OCI-LY1 (cell line): ENCODE results near the gene NPW.
A peak's percentile ranks its signal among the peaks of the same experiment; 100 is the strongest.

ENCODE experiments used
- H2AFZ ChIP-seq: fragments of 200-600 bp; sonication (generic), shearing (Covaris generic); 2 replicates; pipeline ENCODE4 v1.6.0; 2014; ENCODE audit warnings: antibody characterized with exemption, mild to moderate bottlenecking, low read length
- H3F3A ChIP-seq: fragments of 200-600 bp; sonication (generic), shearing (Covaris generic); 2 replicates; pipeline ENCODE4 v1.6.0; 2014; ENCODE audit warnings: mild to moderate bottlenecking, antibody characterized with exemption, low read length, moderate library complexity; ENCODE audit not compliant: insufficient read depth
- H3K27ac ChIP-seq: fragments of 200-600 bp; sonication (generic); 2 replicates; pipeline ENCODE4 v1.5.1; 2014; ENCODE audit warnings: low read length, mixed run types, mild to moderate bottlenecking, low read depth; ENCODE audit not compliant: poor library complexity, severe bottlenecking
- H3K27me3 ChIP-seq: fragments of 200-600 bp; sonication (generic); 2 replicates; pipeline ENCODE4 v1.6.0; 2014; ENCODE audit warnings: antibody characterized with exemption, mild to moderate bottlenecking, low read length, moderate library complexity; ENCODE audit not compliant: insufficient read depth
- H3K36me3 ChIP-seq: fragments of 200-600 bp; sonication (generic); 2 replicates; pipeline ENCODE4 v1.6.1; 2014; ENCODE audit warnings: mild to moderate bottlenecking, antibody characterized with exemption, low read length, moderate library complexity, mixed read lengths; ENCODE audit not compliant: insufficient read depth
- H3K4me1 ChIP-seq: fragments of 200-600 bp; sonication (generic); 2 replicates; pipeline ENCODE4 v1.5.1; 2014; ENCODE audit warnings: mild to moderate bottlenecking, low read length, moderate library complexity; ENCODE audit not compliant: insufficient read depth, severe bottlenecking
- H3K4me2 ChIP-seq: fragments of 200-600 bp; sonication (generic), shearing (Covaris generic); 2 replicates; pipeline ENCODE4 v1.6.1; 2014; ENCODE audit warnings: low read length
- H3K4me3 ChIP-seq: fragments of 200-600 bp; sonication (generic); 2 replicates; pipeline ENCODE4 v1.5.1; 2014; ENCODE audit warnings: low read length, low read depth, mild to moderate bottlenecking, mixed read lengths; ENCODE audit not compliant: poor library complexity, severe bottlenecking
- H3K79me2 ChIP-seq: fragments of 200-600 bp; shearing (Covaris generic); 2 replicates; pipeline ENCODE4 v1.6.1; 2016; ENCODE audit warnings: mixed run types, low read length, mixed read lengths; ENCODE audit not compliant: insufficient read depth
- H3K9ac ChIP-seq: fragments of 200-600 bp; sonication (generic), shearing (Covaris generic); 2 replicates; pipeline ENCODE4 v1.6.1; 2014; ENCODE audit warnings: mild to moderate bottlenecking, low read length, mixed read lengths
- H3K9me2 ChIP-seq: fragments of 200-600 bp; sonication (generic), shearing (Covaris generic); 2 replicates; pipeline ENCODE4 v1.6.1; 2014; ENCODE audit warnings: low read depth, mild to moderate bottlenecking, low read length, mixed read lengths
- H3K9me3 ChIP-seq: fragments of 200-600 bp; shearing (Covaris generic); 2 replicates; pipeline ENCODE4 v1.6.1; 2014; ENCODE audit warnings: low read length, mixed read lengths
- H4K20me1 ChIP-seq: fragments of 200-600 bp; sonication (generic), shearing (Covaris generic); 2 replicates; pipeline ENCODE4 v1.6.0; 2016; ENCODE audit warnings: mild to moderate bottlenecking, low read length; ENCODE audit not compliant: insufficient read depth
- EZH2 ChIP-seq: fragments of 200-600 bp; sonication (generic), shearing (Covaris generic); IDR thresholded peaks from 2 replicates; pipeline ENCODE4 v1.8.0; 2017; ENCODE audit warnings: borderline replicate concordance, mixed run types, mild to moderate bottlenecking, antibody characterized with exemption, low read length, moderate library complexity, mixed read lengths
- TF ChIP-seq, protein P1 (sequence below): fragments of 200-600 bp; sonication (generic), shearing (Covaris generic); IDR thresholded peaks from 2 replicates; pipeline ENCODE4 v1.5.1; 2017; ENCODE audit warnings: mild to moderate bottlenecking, antibody characterized with exemption, low read length, moderate library complexity, mixed read lengths

The NPW gene

DNA sequence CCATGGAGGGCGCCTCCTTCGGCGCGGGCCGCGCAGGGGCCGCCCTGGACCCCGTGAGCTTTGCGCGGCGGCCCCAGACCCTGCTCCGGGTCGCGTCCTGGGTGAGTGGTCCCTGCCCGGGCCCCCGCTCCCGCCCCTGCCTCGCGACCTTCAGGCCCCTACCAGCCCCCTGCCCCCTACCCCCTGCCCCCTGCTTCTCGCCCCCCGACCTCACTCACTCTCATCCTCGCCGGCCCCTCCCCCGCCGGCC, 29.6 kb upstream of the NPW start:
- Histone ChIP-seq H3K79me2 (no peaks in the 10 kb centered on the region), H3K36me3 (peaks cover 13% of the 10 kb centered on the region), H4K20me1 (no peaks in the 10 kb centered on the region), H3K27me3 (peaks cover 6% of the 10 kb centered on the region; the same call in 1 of the 2 replicates), H3K9me3 (no peaks in the 10 kb centered on the region), H3K9me2 (no peaks in the 10 kb centered on the region), H3K4me2 (peak overlapping the region; percentile 68), H3F3A (no peaks in the 10 kb centered on the region; the same call in 1 of the 2 replicates), H3K9ac (no peak overlapping the region), H3K27ac (no peak overlapping the region), H2AFZ (no peak overlapping the region), H3K4me1 (peaks cover 34% of the 10 kb centered on the region), H3K4me3 (peak overlapping the region; percentile 60)
- TF ChIP-seq, protein P1, sequence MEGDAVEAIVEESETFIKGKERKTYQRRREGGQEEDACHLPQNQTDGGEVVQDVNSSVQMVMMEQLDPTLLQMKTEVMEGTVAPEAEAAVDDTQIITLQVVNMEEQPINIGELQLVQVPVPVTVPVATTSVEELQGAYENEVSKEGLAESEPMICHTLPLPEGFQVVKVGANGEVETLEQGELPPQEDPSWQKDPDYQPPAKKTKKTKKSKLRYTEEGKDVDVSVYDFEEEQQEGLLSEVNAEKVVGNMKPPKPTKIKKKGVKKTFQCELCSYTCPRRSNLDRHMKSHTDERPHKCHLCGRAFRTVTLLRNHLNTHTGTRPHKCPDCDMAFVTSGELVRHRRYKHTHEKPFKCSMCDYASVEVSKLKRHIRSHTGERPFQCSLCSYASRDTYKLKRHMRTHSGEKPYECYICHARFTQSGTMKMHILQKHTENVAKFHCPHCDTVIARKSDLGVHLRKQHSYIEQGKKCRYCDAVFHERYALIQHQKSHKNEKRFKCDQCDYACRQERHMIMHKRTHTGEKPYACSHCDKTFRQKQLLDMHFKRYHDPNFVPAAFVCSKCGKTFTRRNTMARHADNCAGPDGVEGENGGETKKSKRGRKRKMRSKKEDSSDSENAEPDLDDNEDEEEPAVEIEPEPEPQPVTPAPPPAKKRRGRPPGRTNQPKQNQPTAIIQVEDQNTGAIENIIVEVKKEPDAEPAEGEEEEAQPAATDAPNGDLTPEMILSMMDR: no peak
- TF ChIP-seq EZH2: no peak

GRCh38 chr16:1990351-1991134, 29.0 kb upstream of the NPW start:
- H3K27me3 ChIP-seq: peaks cover 6% of the 10 kb centered on the region; the same call in 1 of the 2 replicates
- TF ChIP-seq, protein P1: no peak
- TF ChIP-seq EZH2: no peak
- H3K9me2 ChIP-seq: no peaks in the 10 kb centered on the region
- no peaks in the 10 kb centered on the region for H3K79me2 ChIP-seq
- no peaks in the 10 kb centered on the region; the same call in 1 of the 2 replicates for H3F3A ChIP-seq
- peak overlapping the region; percentile 60 for H3K4me3 ChIP-seq
- H2AFZ ChIP-seq: no peak overlapping the region
- H3K27ac ChIP-seq: no peak overlapping the region
- no peaks in the 10 kb centered on the region for H4K20me1 ChIP-seq
- H3K4me1 ChIP-seq: peaks cover 29% of the 10 kb centered on the region
- H3K9ac ChIP-seq: peak overlapping the region; percentile 36; the same call in 1 of the 2 replicates
- H3K36me3 ChIP-seq: peaks cover 16% of the 10 kb centered on the region
- H3K4me2 ChIP-seq: peak overlapping the region; percentile 68
- H3K9me3 ChIP-seq: no peaks in the 10 kb centered on the region

DNA sequence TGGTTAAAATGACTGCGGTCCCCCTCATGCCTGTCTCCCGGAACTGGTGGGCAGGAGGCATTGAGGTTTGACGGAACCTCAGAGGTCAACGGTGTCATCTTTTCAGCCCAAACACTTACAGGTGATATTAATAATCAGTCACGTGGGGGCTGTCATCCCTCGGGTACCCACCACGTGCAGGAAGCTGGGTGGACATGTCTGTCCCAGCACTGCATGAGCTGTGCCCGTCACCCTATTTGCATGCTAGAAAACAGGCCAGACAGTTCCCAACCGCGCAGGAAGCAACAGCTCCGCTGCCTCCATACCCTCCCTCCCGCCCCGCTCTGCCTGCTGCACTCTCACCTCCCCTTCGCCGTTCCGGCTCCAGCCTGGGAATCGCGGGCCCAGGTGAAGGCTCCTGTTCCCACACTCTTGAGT, 28.4 kb upstream of the NPW start:
- TF ChIP-seq EZH2: no peak
- TF ChIP-seq, protein P1: no peak
- peak overlapping the region; percentile 61 for H3K9ac ChIP-seq
- peak overlapping the region; percentile 60 for H3K4me3 ChIP-seq
- H3K27me3 ChIP-seq: peaks cover 6% of the 10 kb centered on the region; the same call in 1 of the 2 replicates
- H3K9me2 ChIP-seq: no peaks in the 10 kb centered on the region
- no peaks in the 10 kb centered on the region for H4K20me1 ChIP-seq
- peaks cover 12% of the 10 kb centered on the region for H3K36me3 ChIP-seq
- no peaks in the 10 kb centered on the region for H3K9me3 ChIP-seq
- peaks cover 29% of the 10 kb centered on the region for H3K4me1 ChIP-seq
- H2AFZ ChIP-seq: no peak overlapping the region
- H3K4me2 ChIP-seq: peak overlapping the region; percentile 68
- H3F3A ChIP-seq: no peaks in the 10 kb centered on the region; the same call in 1 of the 2 replicates
- H3K27ac ChIP-seq: peak overlapping the region; percentile 48
- no peaks in the 10 kb centered on the region for H3K79me2 ChIP-seq
